HEK293 (cell line): ENCODE results near the gene MYO1F.

ENCODE experiments used
- BCL11A ChIP-seq: fragments of 450-650 bp; formaldehyde crosslinking; IDR thresholded peaks from 2 replicates; pipeline ENCODE4 v1.5.1; 2016; ENCODE audit warnings: low read depth, missing biosample characterization, missing genetic modification characterization
- GLI4 ChIP-seq: fragments of 450-650 bp; formaldehyde crosslinking; IDR thresholded peaks from 2 replicates; pipeline ENCODE4 v1.5.1; 2016; ENCODE audit warnings: missing biosample characterization, missing genetic modification characterization
- HOXA7 ChIP-seq: sonication (generic); formaldehyde crosslinking; IDR thresholded peaks from 2 replicates; pipeline ENCODE4 v1.8.1; 2022; ENCODE audit warnings: missing genetic modification reagents, borderline replicate concordance
- KLF10 ChIP-seq: fragments of 450-650 bp; IDR thresholded peaks from 2 replicates; pipeline ENCODE4 v1.5.1; 2018; ENCODE audit warnings: missing biosample characterization, mild to moderate bottlenecking, missing genetic modification characterization
- KLF17 ChIP-seq: fragments of 450-650 bp; formaldehyde crosslinking; IDR thresholded peaks from 2 replicates; pipeline ENCODE4 v1.5.1; 2016; ENCODE audit warnings: missing biosample characterization, missing genetic modification characterization
- SALL2 ChIP-seq: fragments of 450-650 bp; formaldehyde crosslinking; IDR thresholded peaks from 2 replicates; pipeline ENCODE4 v1.5.0; 2017; ENCODE audit warnings: missing biosample characterization, mild to moderate bottlenecking, missing genetic modification characterization, borderline replicate concordance
- SCRT1 ChIP-seq: fragments of 450-650 bp; formaldehyde crosslinking; IDR thresholded peaks from 2 replicates; pipeline ENCODE4 v1.5.1; 2016; ENCODE audit warnings: missing biosample characterization, missing genetic modification characterization, borderline replicate concordance
- TRIM28 ChIP-seq: IDR thresholded peaks from 2 replicates; pipeline ENCODE4 v1.6.1; 2011; ENCODE audit warnings: low read length, control low read depth, borderline replicate concordance
- ZBTB10 ChIP-seq: fragments of 450-650 bp; formaldehyde crosslinking; IDR thresholded peaks from 2 replicates; pipeline ENCODE4 v1.5.1; 2016; ENCODE audit warnings: missing biosample characterization, missing genetic modification characterization
- ZBTB21 ChIP-seq: fragments of 450-650 bp; formaldehyde crosslinking; IDR thresholded peaks from 2 replicates; pipeline ENCODE4 v1.5.1; 2017; ENCODE audit warnings: missing biosample characterization, missing genetic modification characterization
- ZBTB8A ChIP-seq: fragments of 450-650 bp; formaldehyde crosslinking; IDR thresholded peaks from 2 replicates; pipeline ENCODE4 v1.5.1; 2016; ENCODE audit warnings: missing biosample characterization, missing genetic modification characterization
- ZFHX2 ChIP-seq: fragments of 450-650 bp; formaldehyde crosslinking; conservative IDR thresholded peaks from 2 replicates; pipeline ENCODE4 v1.5.1; 2016; ENCODE audit warnings: missing biosample characterization, missing genetic modification characterization
- ZFP69B ChIP-seq: fragments of 450-650 bp; formaldehyde crosslinking; IDR thresholded peaks from 2 replicates; pipeline ENCODE4 v1.5.1; 2016; ENCODE audit warnings: missing biosample characterization, missing genetic modification characterization
- ZNF132 ChIP-seq: fragments of 450-650 bp; formaldehyde crosslinking; IDR thresholded peaks from 2 replicates; pipeline ENCODE4 v1.5.1; 2017; ENCODE audit warnings: missing biosample characterization, missing genetic modification characterization, borderline replicate concordance
- ZNF133 ChIP-seq: fragments of 450-650 bp; formaldehyde crosslinking; IDR thresholded peaks from 2 replicates; pipeline ENCODE4 v1.5.1; 2016; ENCODE audit warnings: missing biosample characterization, missing genetic modification characterization
- ZNF2 ChIP-seq: fragments of 450-650 bp; formaldehyde crosslinking; IDR thresholded peaks from 2 replicates; pipeline ENCODE4 v1.5.1; 2016; ENCODE audit warnings: missing biosample characterization, missing genetic modification characterization
- ZNF280C ChIP-seq: fragments of 450-650 bp; formaldehyde crosslinking; IDR thresholded peaks from 2 replicates; pipeline ENCODE4 v1.5.1; 2016; ENCODE audit warnings: missing biosample characterization, missing genetic modification characterization
- ZNF341 ChIP-seq: fragments of 450-650 bp; formaldehyde crosslinking; IDR thresholded peaks from 2 replicates; pipeline ENCODE4; 2016; ENCODE audit warnings: low read depth, missing biosample characterization, missing genetic modification characterization
- ZNF37A ChIP-seq: fragments of 450-650 bp; IDR thresholded peaks from 2 replicates; pipeline ENCODE4 v1.5.1; 2018; ENCODE audit warnings: missing biosample characterization, missing genetic modification characterization
- ZNF639 ChIP-seq: fragments of 450-650 bp; formaldehyde crosslinking; IDR thresholded peaks from 2 replicates; pipeline ENCODE4 v1.5.1; 2016; ENCODE audit warnings: missing biosample characterization, missing genetic modification characterization
- ZNF660 ChIP-seq: fragments of 450-650 bp; IDR thresholded peaks from 2 replicates; pipeline ENCODE4 v1.5.1; 2018; ENCODE audit warnings: missing biosample characterization, mild to moderate bottlenecking, missing genetic modification characterization
- ZNF777 ChIP-seq: fragments of 450-650 bp; formaldehyde crosslinking; IDR thresholded peaks from 2 replicates; pipeline ENCODE4 v1.5.1; 2017; ENCODE audit warnings: missing biosample characterization, missing genetic modification characterization, borderline replicate concordance
- ZNF792 ChIP-seq: fragments of 450-650 bp; formaldehyde crosslinking; IDR thresholded peaks from 2 replicates; pipeline ENCODE4 v1.5.1; 2016; ENCODE audit warnings: missing biosample characterization, missing genetic modification characterization
- TF ChIP-seq, protein P1 (sequence below): fragments of 450-650 bp; formaldehyde crosslinking; IDR thresholded peaks from 2 replicates; pipeline ENCODE4; 2016; ENCODE audit warnings: missing biosample characterization, missing genetic modification characterization
- TF ChIP-seq, protein P2 (sequence below): fragments of 450-650 bp; formaldehyde crosslinking; IDR thresholded peaks from 2 replicates; pipeline ENCODE4 v1.5.1; 2017; ENCODE audit warnings: missing biosample characterization, missing genetic modification characterization
- TF ChIP-seq, protein P3 (sequence below): fragments of 450-650 bp; formaldehyde crosslinking; IDR thresholded peaks from 2 replicates; pipeline ENCODE4 v1.5.1; 2016; ENCODE audit warnings: missing biosample characterization, missing genetic modification characterization

The MYO1F gene

GRCh38 chr19:8610041-8610935 lies 33.0 kb upstream of the MYO1F start, which contains the start of gene ADAMTS10 (continued):
- TF ChIP-seq ZNF639 = no peak; the same call in none of the 2 replicates
- no peak for TF ChIP-seq ZNF132
- 0 out of 2 replicates have a peak, but pooled peaks have one; percentile 10 for TF ChIP-seq ZFP69B (tag by site-specific recombination)
- TF ChIP-seq ZNF280C (tag by site-specific recombination) = peak; percentile 77; the same call in 1 of the 2 replicates
- 0 out of 2 replicates have a peak, but pooled peaks have one; percentile 88 for TF ChIP-seq GLI4 (tag by site-specific recombination)
- no peak for TF ChIP-seq SALL2 (tag by site-specific recombination)
- TF ChIP-seq ZNF133 (tag by site-specific recombination) = 0 out of 2 replicates have a peak, but pooled peaks have one; percentile 11
- TF ChIP-seq ZNF792 = 0 out of 2 replicates have a peak, but pooled peaks have one; percentile 64
- TF ChIP-seq KLF17 = peak; percentile 63
- TF ChIP-seq HOXA7 (CRISPR knock-in tag) = no peak
- TF ChIP-seq ZBTB8A = peak; percentile 73
- TF ChIP-seq ZBTB21 (tag by site-specific recombination) = peak; percentile 10; the same call in 1 of the 2 replicates
- peak; percentile 96 for TF ChIP-seq ZNF777
- TF ChIP-seq, protein P1, sequence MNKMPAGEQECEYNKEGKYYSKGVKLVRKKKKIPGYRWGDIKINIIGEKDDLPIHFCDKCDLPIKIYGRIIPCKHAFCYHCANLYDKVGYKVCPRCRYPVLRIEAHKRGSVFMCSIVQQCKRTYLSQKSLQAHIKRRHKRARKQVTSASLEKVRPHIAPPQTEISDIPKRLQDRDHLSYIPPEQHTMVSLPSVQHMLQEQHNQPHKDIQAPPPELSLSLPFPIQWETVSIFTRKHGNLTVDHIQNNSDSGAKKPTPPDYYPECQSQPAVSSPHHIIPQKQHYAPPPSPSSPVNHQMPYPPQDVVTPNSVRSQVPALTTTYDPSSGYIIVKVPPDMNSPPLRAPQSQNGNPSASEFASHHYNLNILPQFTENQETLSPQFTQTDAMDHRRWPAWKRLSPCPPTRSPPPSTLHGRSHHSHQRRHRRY (tag by site-specific recombination) = peak; percentile 95
- no peak for TF ChIP-seq ZNF660
- peak; percentile 75; the same call in 1 of the 2 replicates for TF ChIP-seq ZBTB10 (tag by site-specific recombination)
- TF ChIP-seq KLF10 = no peak
- TF ChIP-seq, protein P2, sequence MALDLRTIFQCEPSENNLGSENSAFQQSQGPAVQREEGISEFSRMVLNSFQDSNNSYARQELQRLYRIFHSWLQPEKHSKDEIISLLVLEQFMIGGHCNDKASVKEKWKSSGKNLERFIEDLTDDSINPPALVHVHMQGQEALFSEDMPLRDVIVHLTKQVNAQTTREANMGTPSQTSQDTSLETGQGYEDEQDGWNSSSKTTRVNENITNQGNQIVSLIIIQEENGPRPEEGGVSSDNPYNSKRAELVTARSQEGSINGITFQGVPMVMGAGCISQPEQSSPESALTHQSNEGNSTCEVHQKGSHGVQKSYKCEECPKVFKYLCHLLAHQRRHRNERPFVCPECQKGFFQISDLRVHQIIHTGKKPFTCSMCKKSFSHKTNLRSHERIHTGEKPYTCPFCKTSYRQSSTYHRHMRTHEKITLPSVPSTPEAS (tag by site-specific recombination) = peak; percentile 95
- 0 out of 2 replicates have a peak, but pooled peaks have one; percentile 54 for TF ChIP-seq BCL11A (tag by site-specific recombination)
- peak; percentile 9; the same call in 1 of the 2 replicates for TF ChIP-seq ZNF341 (tag by site-specific recombination)
- no peak for TF ChIP-seq TRIM28
- TF ChIP-seq SCRT1 (tag by site-specific recombination) = 0 out of 2 replicates have a peak, but pooled peaks have one; percentile 22
- TF ChIP-seq ZNF2 = peak; percentile 96
- peak; percentile 93 for TF ChIP-seq ZFHX2 (tag by site-specific recombination)
- no peak for TF ChIP-seq ZNF37A
- TF ChIP-seq, protein P3, sequence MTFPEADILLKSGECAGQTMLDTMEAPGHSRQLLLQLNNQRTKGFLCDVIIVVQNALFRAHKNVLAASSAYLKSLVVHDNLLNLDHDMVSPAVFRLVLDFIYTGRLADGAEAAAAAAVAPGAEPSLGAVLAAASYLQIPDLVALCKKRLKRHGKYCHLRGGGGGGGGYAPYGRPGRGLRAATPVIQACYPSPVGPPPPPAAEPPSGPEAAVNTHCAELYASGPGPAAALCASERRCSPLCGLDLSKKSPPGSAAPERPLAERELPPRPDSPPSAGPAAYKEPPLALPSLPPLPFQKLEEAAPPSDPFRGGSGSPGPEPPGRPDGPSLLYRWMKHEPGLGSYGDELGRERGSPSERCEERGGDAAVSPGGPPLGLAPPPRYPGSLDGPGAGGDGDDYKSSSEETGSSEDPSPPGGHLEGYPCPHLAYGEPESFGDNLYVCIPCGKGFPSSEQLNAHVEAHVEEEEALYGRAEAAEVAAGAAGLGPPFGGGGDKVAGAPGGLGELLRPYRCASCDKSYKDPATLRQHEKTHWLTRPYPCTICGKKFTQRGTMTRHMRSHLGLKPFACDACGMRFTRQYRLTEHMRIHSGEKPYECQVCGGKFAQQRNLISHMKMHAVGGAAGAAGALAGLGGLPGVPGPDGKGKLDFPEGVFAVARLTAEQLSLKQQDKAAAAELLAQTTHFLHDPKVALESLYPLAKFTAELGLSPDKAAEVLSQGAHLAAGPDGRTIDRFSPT = peak; percentile 37; the same call in 1 of the 2 replicates
